ENCODE data around the gene LY6G6D. TPM values are rescaled to one million over a fixed set of nuclear protein-coding genes. Genes with fewer than 3 reads are reported as not detected.

The LY6G6D gene
- total RNA-seq, 1 experiment from 2014 or later, result not detected

GRCh38 chr6:31721351-31722020 is 6.3 kb downstream of the LY6G6D start, which contains the start of gene LY6G6C:
Gene LY6G6C (minus strand): TSS chr6:31721746. CDS start chr6:31721679, 67 bp downstream.
- H3K9me3 ChIP-seq (ENCODE audit: low read length), result no peaks in the 10 kb centered on the region
- intact Hi-C loops (cut with micrococcal nuclease), result no loop called here
- ChIA-PET CTCF (no interaction called here), POLR2A (ENCODE audit: unreplicated experiment) (interaction anchor here (0.6 kb wide), 1 partner anchor 55 kb away, joined by 6 read pairs; no protein-coding TSS in a partner anchor)
- no peaks in the 10 kb centered on the region for H3F3A ChIP-seq (ENCODE audit: low read length, unreplicated experiment)
- no peak within 1 kb of the TSS for H2AFZ ChIP-seq (ENCODE audit: low read length)
- no peaks in the 10 kb centered on the region for H3K27me3 ChIP-seq (ENCODE audit: low read length)
- H4K20me1 ChIP-seq (ENCODE audit: low read length), result no peaks in the 10 kb centered on the region
- peaks cover 29% of the 10 kb centered on the region for H3K4me1 ChIP-seq (ENCODE audit: insufficient read depth, low read length)
- no peaks in the 10 kb centered on the region for H3K79me2 ChIP-seq (ENCODE audit: low read length)
- no peaks in the 10 kb centered on the region for H3K9me2 ChIP-seq (replicated peaks; ENCODE audit: low read length)
- no peak within 1 kb of the TSS for H3K4me2 ChIP-seq (ENCODE audit: low read length)
- no TSS peak for BruUV-seq (replicated peaks)
- no peak within 1 kb of the TSS for H3K27ac ChIP-seq (ENCODE audit: low read length)
- ATAC-seq (no peak), DNase-seq (no peak)
- H3K9ac ChIP-seq (ENCODE audit: low read length), result no peak within 1 kb of the TSS
- TF ChIP-seq EZH2phosphoT487 (IDR thresholded peaks at IDR 0.05; ENCODE audit: borderline replicate concordance, low read length) (no peak), EZH2 (IDR thresholded peaks at IDR 0.05; ENCODE audit: low read length, unreplicated experiment) (no peak), CTCF (conservative IDR thresholded peaks at IDR 0.05; ENCODE audit: low read depth, low read length) (no peak)
- H3K4me3 ChIP-seq (ENCODE audit: low read length), result no peak within 1 kb of the TSS
- no peaks in the 10 kb centered on the region for H3K36me3 ChIP-seq (ENCODE audit: low read depth, low read length)

GRCh38 chr6:31722173-31722572 is 7.0 kb downstream of the LY6G6D start:
- Histone ChIP-seq H3K36me3 (ENCODE audit: low read depth, low read length) (no peaks in the 10 kb centered on the region), H3K4me1 (ENCODE audit: insufficient read depth, low read length) (peaks cover 28% of the 10 kb centered on the region)

More at GRCh38 chr6:31722173-31722572, 7.0 kb downstream of the LY6G6D start:
- H3K27ac ChIP-seq (ENCODE audit: low read length), result no peak overlapping the region
- ChIA-PET POLR2A (ENCODE audit: unreplicated experiment) (interaction anchor here (0.5 to 0.6 kb wide), 2 partner anchors 19 to 56 kb away, joined by 6 read pairs; partner anchors contain the start of gene ABHD16A), CTCF (no interaction called here)
- H3K9ac ChIP-seq (ENCODE audit: low read length), result no peak overlapping the region
- no peaks in the 10 kb centered on the region for H4K20me1 ChIP-seq (ENCODE audit: low read length)
- H3K4me3 ChIP-seq (ENCODE audit: low read length), result no peak overlapping the region
- no peak overlapping the region for H3K4me2 ChIP-seq (ENCODE audit: low read length)
- H3F3A ChIP-seq (ENCODE audit: low read length, unreplicated experiment), result no peaks in the 10 kb centered on the region
- ATAC-seq, result no peak
- H3K9me3 ChIP-seq (ENCODE audit: low read length), result no peaks in the 10 kb centered on the region
- DNase-seq, result no peak
- no peaks in the 10 kb centered on the region for H3K79me2 ChIP-seq (ENCODE audit: low read length)
- intact Hi-C loops (cut with micrococcal nuclease), result no loop called here
- no peaks in the 10 kb centered on the region for H3K27me3 ChIP-seq (ENCODE audit: low read length)
- BruUV-seq (replicated peaks), result no TSS peak
- no peak for TF ChIP-seq CTCF (conservative IDR thresholded peaks at IDR 0.05; ENCODE audit: low read depth, low read length)
- no peak for TF ChIP-seq EZH2 (IDR thresholded peaks at IDR 0.05; ENCODE audit: low read length, unreplicated experiment)
- TF ChIP-seq EZH2phosphoT487 (IDR thresholded peaks at IDR 0.05; ENCODE audit: borderline replicate concordance, low read length), result no peak
- H2AFZ ChIP-seq (ENCODE audit: low read length), result no peak overlapping the region
- no peaks in the 10 kb centered on the region for H3K9me2 ChIP-seq (replicated peaks; ENCODE audit: low read length)

Data from PC-3 (cell line).